GM23248 (cell line): Measurements from ENCODE around the gene LTBP3. TPM values are rescaled to one million over a fixed set of nuclear protein-coding genes. Genes with fewer than 3 reads are reported as not detected.

Source experiments
- DNase-seq: peaks from one replicate; pipeline ENCODE4 v3.0.0-alpha.2; 2015
- H2AFZ ChIP-seq: fragments of 200-600 bp; sonication (generic); 2 replicates; pipeline ENCODE4 v1.6.1; 2016; ENCODE audit warnings: antibody characterized with exemption
- H3F3A ChIP-seq: fragments of 200-600 bp; sonication (generic); 2 replicates; pipeline ENCODE4 v1.6.1; 2016; ENCODE audit warnings: mild to moderate bottlenecking, antibody characterized with exemption, mixed run types; ENCODE audit not compliant: insufficient read depth
- H3K27ac ChIP-seq: fragments of 200-600 bp; sonication (generic); 2 replicates; pipeline ENCODE4 v1.5.1; 2016; ENCODE audit warnings: mild to moderate bottlenecking
- H3K27me3 ChIP-seq: fragments of 200-600 bp; sonication (generic); replicated peaks from 2 replicates; pipeline ENCODE4 v1.6.1; 2016; ENCODE audit warnings: mild to moderate bottlenecking; ENCODE audit not compliant: insufficient read depth
- H3K36me3 ChIP-seq: fragments of 200-600 bp; sonication (generic); 2 replicates; pipeline ENCODE4 v1.6.1; 2016; ENCODE audit warnings: low read depth, mild to moderate bottlenecking
- H3K4me1 ChIP-seq: fragments of 200-600 bp; sonication (generic); 2 replicates; pipeline ENCODE4 v1.6.1; 2016; ENCODE audit warnings: mild to moderate bottlenecking; ENCODE audit not compliant: insufficient read depth
- H3K4me2 ChIP-seq: fragments of 200-600 bp; sonication (generic); one replicate; pipeline ENCODE4 v1.6.1; 2016; ENCODE audit warnings: mild to moderate bottlenecking; ENCODE audit not compliant: unreplicated experiment
- H3K4me3 ChIP-seq: fragments of 200-600 bp; sonication (generic); 2 replicates; pipeline ENCODE4 v1.5.1; 2016; ENCODE audit warnings: mild to moderate bottlenecking
- H3K79me2 ChIP-seq: fragments of 200-600 bp; sonication (generic); 2 replicates; pipeline ENCODE4 v1.6.1; 2016; ENCODE audit warnings: mild to moderate bottlenecking; ENCODE audit not compliant: insufficient read depth
- H3K9ac ChIP-seq: fragments of 200-600 bp; sonication (generic); 2 replicates; pipeline ENCODE4 v1.6.1; 2016; ENCODE audit warnings: mild to moderate bottlenecking
- H3K9me2 ChIP-seq: fragments of 200-600 bp; sonication (generic); 2 replicates; pipeline ENCODE4 v1.6.1; 2016; ENCODE audit warnings: mixed run types, mild to moderate bottlenecking, moderate library complexity; ENCODE audit not compliant: insufficient read depth
- H3K9me3 ChIP-seq: fragments of 200-600 bp; sonication (generic); one replicate; pipeline ENCODE4 v1.6.1; 2017; ENCODE audit warnings: low read depth
- H4K20me1 ChIP-seq: fragments of 200-600 bp; sonication (generic); 2 replicates; pipeline ENCODE4 v1.6.0; 2016; ENCODE audit not compliant: insufficient read depth
- EZH2 ChIP-seq: fragments of 200-600 bp; sonication (generic); IDR thresholded peaks from 2 replicates; pipeline ENCODE4 v1.6.1; 2018; ENCODE audit warnings: antibody characterized with exemption, mild to moderate bottlenecking; ENCODE audit not compliant: insufficient read depth, poor library complexity, severe bottlenecking
- EZH2phosphoT487 ChIP-seq: fragments of 200-600 bp; sonication (generic); IDR thresholded peaks from 2 replicates; pipeline ENCODE4 v1.6.1; 2018; ENCODE audit warnings: antibody characterized with exemption, moderate library complexity, mild to moderate bottlenecking, low read depth; ENCODE audit not compliant: insufficient read depth
- WGBS, 2 experiments: methylation state at CpG; one replicate each; pipeline ENCODE4 v1.1.6; 2015 to 2017; ENCODE audit warnings: low lambda C conversion rate in 2 of 2, low coverage in 1 of 2; ENCODE audit errors: missing lambda C conversion rate in 2 of 2; 5-methylcytosine and 5-hydroxymethylcytosine counted together
- in situ Hi-C: fragments of 300-500 bp; cut with MboI; formaldehyde crosslinking; loops from 2 replicates; pipeline ENCODE4 v1.15.0; 2020
- polyA plus RNA-seq: library from polyadenylated mRNA; unstranded; fragments of >200 nt; fragmentation: Nextera tagmentation; extraction: Ambion mirVana; gene quantifications from 2 replicates; pipeline ENCODE4 v1.2.1, GENCODE V29; 2016
- total RNA-seq: library from RNA; depleted of rRNA; stranded (reverse); fragments of >200 nt; shearing (Covaris generic); gene quantifications from 2 replicates; pipeline ENCODE4 v1.2.3, GENCODE V29; 2014

Gene LTBP3
- total and polyA plus RNA-seq, 2 experiments from 2014 or later, result 39.6 to 112 TPM

DNA sequence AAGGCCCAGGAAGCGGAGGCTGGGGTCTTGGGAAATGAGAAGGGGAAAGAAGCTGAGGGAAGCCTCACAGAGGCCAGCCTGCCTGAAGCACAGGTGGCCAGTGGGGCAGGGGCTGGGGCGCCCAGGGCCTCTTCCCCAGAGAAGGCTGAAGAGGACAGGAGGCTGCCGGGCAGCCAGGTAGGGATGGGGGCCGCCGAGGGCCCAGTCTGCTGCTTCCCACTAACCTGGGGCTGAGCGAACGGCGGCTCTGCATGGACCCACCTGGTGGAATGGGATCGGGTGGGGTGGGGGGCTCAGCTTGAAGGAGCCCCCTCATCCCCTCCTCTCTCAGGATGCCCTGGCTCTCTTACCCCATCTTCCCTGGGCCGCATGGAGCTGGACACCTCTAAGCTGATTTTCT is 25.4 kb upstream of the LTBP3 start:
- H4K20me1 ChIP-seq, result no peaks in the 10 kb centered on the region
- H3K4me1 ChIP-seq, result no peaks in the 10 kb centered on the region
- no peak for TF ChIP-seq EZH2phosphoT487
- no peak for TF ChIP-seq EZH2
- DNase-seq, result no peak
- no peak overlapping the region for H3K27ac ChIP-seq
- no peak overlapping the region for H3K9ac ChIP-seq
- in situ Hi-C loops, result no loop called here
- no peak overlapping the region for H3K4me3 ChIP-seq
- peaks cover 6% of the 10 kb centered on the region; the same call in 1 of the 2 replicates for H3K36me3 ChIP-seq
- no peaks in the 10 kb centered on the region for H3K9me2 ChIP-seq
- H3F3A ChIP-seq, result no peaks in the 10 kb centered on the region
- no peaks in the 10 kb centered on the region for H3K9me3 ChIP-seq
- peaks cover 8% of the 10 kb centered on the region for H3K79me2 ChIP-seq
- no peak overlapping the region for H2AFZ ChIP-seq
- no peaks in the 10 kb centered on the region for H3K27me3 ChIP-seq
- WGBS, 2 experiments, result 94 to 95% methylated on average over 10 of the region's 10 CpGs
- H3K4me2 ChIP-seq, result no peak overlapping the region

DNA sequence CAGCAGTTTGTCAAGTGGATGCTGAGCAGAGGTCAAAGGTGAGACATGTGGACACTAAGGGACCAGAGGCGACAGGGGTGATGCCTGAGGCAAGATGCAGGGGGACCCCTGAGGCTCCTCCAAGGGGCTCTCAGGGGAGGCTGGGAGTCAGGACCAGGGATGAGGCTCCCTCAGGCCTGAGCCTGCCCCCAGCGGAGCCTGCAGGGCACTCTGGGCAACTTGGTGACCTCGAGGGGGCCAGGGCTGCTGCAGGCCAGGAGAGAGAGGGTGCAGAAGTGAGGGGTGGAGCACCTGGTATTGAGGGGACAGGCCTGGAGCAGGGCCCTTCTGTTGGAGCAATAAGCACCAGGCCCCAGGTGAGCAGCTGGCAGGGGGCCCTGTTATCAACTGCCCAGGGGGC is 23.8 kb upstream of the LTBP3 start:
- Histone ChIP-seq H3K9me3 (no peaks in the 10 kb centered on the region), H3K27ac (no peak overlapping the region), H3K27me3 (no peaks in the 10 kb centered on the region), H3F3A (no peaks in the 10 kb centered on the region), H3K36me3 (peaks cover 6% of the 10 kb centered on the region; the same call in 1 of the 2 replicates), H3K4me3 (no peak overlapping the region), H4K20me1 (no peaks in the 10 kb centered on the region), H3K4me1 (peaks cover 3% of the 10 kb centered on the region), H3K9me2 (no peaks in the 10 kb centered on the region), H2AFZ (no peak overlapping the region), H3K79me2 (peaks cover 22% of the 10 kb centered on the region), H3K9ac (no peak overlapping the region), H3K4me2 (no peak overlapping the region)
- no peak for DNase-seq
- in situ Hi-C loops, result no loop called here
- TF ChIP-seq EZH2 (no peak), EZH2phosphoT487 (no peak)
- 77 to 88% methylated on average over 3 of the region's 3 CpGs for WGBS, 2 experiments

- peaks cover 31% of the 10 kb centered on the region for H3K79me2 ChIP-seq
- H3K9me2 ChIP-seq, result no peaks in the 10 kb centered on the region
- no peak overlapping the region for H3K4me3 ChIP-seq
- no peak overlapping the region for H3K4me2 ChIP-seq
- no peak for DNase-seq
- no peak overlapping the region for H3K27ac ChIP-seq
- no peaks in the 10 kb centered on the region for H4K20me1 ChIP-seq
- no peaks in the 10 kb centered on the region for H3K9me3 ChIP-seq
- in situ Hi-C loops, result no loop called here
- H3K9ac ChIP-seq, result no peak overlapping the region
- no peaks in the 10 kb centered on the region for H3K27me3 ChIP-seq
- peaks cover 6% of the 10 kb centered on the region; the same call in 1 of the 2 replicates for H3K36me3 ChIP-seq
- 90 to 94% methylated on average over 8 of the region's 8 CpGs for WGBS, 2 experiments
- no peak overlapping the region for H2AFZ ChIP-seq
- no peaks in the 10 kb centered on the region for H3F3A ChIP-seq
- H3K4me1 ChIP-seq, result peaks cover 6% of the 10 kb centered on the region
- no peak for TF ChIP-seq EZH2
Measured at GRCh38 chr11:65580756-65581155, 22.6 kb upstream of the LTBP3 start.

GRCh38 chr11:65580031-65580692 is 22.0 kb upstream of the LTBP3 start:
- Histone ChIP-seq H3K9me2 (no peaks in the 10 kb centered on the region), H3K79me2 (peaks cover 31% of the 10 kb centered on the region), H3K9me3 (no peaks in the 10 kb centered on the region), H3K9ac (no peak overlapping the region), H3F3A (peaks cover 4% of the 10 kb centered on the region), H3K27ac (no peak overlapping the region), H2AFZ (no peak overlapping the region), H3K36me3 (peaks cover 6% of the 10 kb centered on the region; the same call in 1 of the 2 replicates), H3K4me2 (no peak overlapping the region), H3K4me1 (peaks cover 9% of the 10 kb centered on the region), H4K20me1 (no peaks in the 10 kb centered on the region), H3K27me3 (no peaks in the 10 kb centered on the region), H3K4me3 (no peak overlapping the region)
- in situ Hi-C loops, result no loop called here
- no peak for DNase-seq
- 88 to 93% methylated on average over 16 to 19 of the region's 19 CpGs for WGBS, 2 experiments
- TF ChIP-seq EZH2phosphoT487, result no peak
- TF ChIP-seq EZH2, result no peak

DNA sequence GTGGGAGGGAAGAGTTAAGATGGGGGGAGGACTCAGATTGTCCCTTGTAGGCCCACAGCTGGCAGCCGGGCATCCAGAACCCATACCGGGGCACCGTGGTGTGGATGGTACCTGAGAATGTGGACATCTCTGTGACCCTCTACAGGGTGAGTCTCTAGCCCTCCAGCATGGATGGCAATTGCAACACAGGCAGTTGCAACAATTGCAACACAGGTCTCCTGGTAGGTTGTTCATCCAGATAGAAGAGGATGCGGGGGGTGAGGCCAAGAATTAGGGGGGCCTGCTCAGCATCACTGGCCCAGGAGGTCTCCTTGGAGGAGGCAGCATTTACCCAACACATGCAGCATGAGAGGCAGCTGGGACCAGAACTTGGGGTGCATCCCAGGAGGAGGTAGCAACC is 21.1 kb upstream of the LTBP3 start:
- Histone ChIP-seq H3K4me2 (no peak overlapping the region), H3K4me1 (peaks cover 14% of the 10 kb centered on the region), H3K79me2 (peaks cover 31% of the 10 kb centered on the region), H3K27me3 (no peaks in the 10 kb centered on the region), H3F3A (peaks cover 10% of the 10 kb centered on the region), H3K9ac (no peak overlapping the region), H3K36me3 (peaks cover 6% of the 10 kb centered on the region; the same call in 1 of the 2 replicates), H4K20me1 (no peaks in the 10 kb centered on the region), H3K9me2 (no peaks in the 10 kb centered on the region), H3K4me3 (no peak overlapping the region), H3K9me3 (no peaks in the 10 kb centered on the region), H3K27ac (no peak overlapping the region), H2AFZ (no peak overlapping the region)
- TF ChIP-seq EZH2, result no peak
- TF ChIP-seq EZH2phosphoT487, result no peak
- in situ Hi-C loops, result no loop called here
- DNase-seq, result no peak
- WGBS, 2 experiments, result 93 to 100% methylated on average over 2 to 4 of the region's 4 CpGs
